Psoas muscle (tissue), 8 donors: ENCODE results near the gene TGM2. TPM values are rescaled to one million over a fixed set of nuclear protein-coding genes. Genes with fewer than 3 reads are reported as not detected.

ENCODE experiments used
- ATAC-seq, 4 donors: fragments of 200-7000 bp; cut with Tn5 transposase; one replicate each; pipeline ENCODE4 v1.9.1; 2020; ENCODE audit warnings: moderate library complexity in 3 of 4, mild to moderate bottlenecking in 2 of 4
- DNase-seq, 2 donors: peaks; one replicate each; pipeline ENCODE4 v3.0.0-alpha.2; 2020
- H3K27ac ChIP-seq: fragments of 200-600 bp; one replicate; pipeline ENCODE4 v1.8.0; 2022
- H3K27me3 ChIP-seq, 3 donors: fragments of 200-600 bp in 1 of 3; one replicate each; pipeline versions ENCODE4 v1.6.1 to v1.8.0; 2013 to 2022; ENCODE audit warnings: low read length in 2 of 3, mild to moderate bottlenecking in 2 of 3, moderate library complexity in 1 of 3; ENCODE audit not compliant: insufficient read depth in 3 of 3
- H3K36me3 ChIP-seq, 2 donors: fragments of 200-600 bp in 1 of 2; one replicate each; pipeline versions ENCODE4 v1.6.1 to v1.8.0; 2013 to 2022; ENCODE audit warnings: low read depth in 1 of 2, mild to moderate bottlenecking in 1 of 2, moderate library complexity in 1 of 2; ENCODE audit not compliant: insufficient read depth in 1 of 2
- H3K4me1 ChIP-seq: fragments of 200-600 bp; one replicate; pipeline ENCODE4 v1.8.0; 2022
- H3K4me3 ChIP-seq: fragments of 200-600 bp; one replicate; pipeline ENCODE4 v1.8.0; 2022; ENCODE audit warnings: mild to moderate bottlenecking
- H3K9me3 ChIP-seq: fragments of 200-600 bp; one replicate; pipeline ENCODE4 v1.8.0; 2022
- WGBS, 3 donors: extraction: QIAGEN DNeasy Blood & Tissue Kit; methylation state at CpG; one replicate each; pipeline versions ENCODE4 v1.1.6 to v1.1.7; 2013; 5-methylcytosine and 5-hydroxymethylcytosine counted together
- intact Hi-C, 2 donors: fragments of 100-400 bp; cut with DNase I; formaldehyde crosslinking; loops; one replicate each; pipeline versions ENCODE4 v1.11.0 to v1.14.2; 2022
- polyA plus RNA-seq, 3 donors: library from polyadenylated mRNA; stranded (reverse); fragments of 200-250 nt; gene quantifications; one replicate each; pipeline ENCODE4 v1.2.3, GENCODE V29; 2013
- total RNA-seq, 4 donors: library from RNA; stranded (reverse); fragmentation: NEBNext Ultra II Directional in 2 of 4; extraction: Animal tissue kit (Norgen Biotek cat#: 25700) in 2 of 4; gene quantifications; one replicate each; pipeline versions ENCODE4 v1.2.1 to v1.2.4, GENCODE V29; 2021 to 2023
- TF ChIP-seq, protein P1 (sequence below): fragments of 200-600 bp; IDR thresholded peaks from one replicate; pipeline ENCODE4 v1.8.0; 2022; ENCODE audit warnings: antibody characterized with exemption
- donor health status: healthy with polysubstance abuse.
- donor health status: DM: no; HTN: no; CAD: no; lungs with moderate emphysema.
- donor health status: Bipolar disorder and iron deficiency.
- donor health status: healthy.
- donor health status: DM: yes; HTN: yes; CAD: no.
- donor health status: DM: no; HTN: no; CAD: no.
- donor health status: DM: no; HTN: no; CAD: no.
- donor health status: DM: yes; HTN: yes; CAD: no.

TGM2 gene
- total and polyA plus RNA-seq, 7 donors: 23.6 to 235 (median 117) TPM

DNA sequence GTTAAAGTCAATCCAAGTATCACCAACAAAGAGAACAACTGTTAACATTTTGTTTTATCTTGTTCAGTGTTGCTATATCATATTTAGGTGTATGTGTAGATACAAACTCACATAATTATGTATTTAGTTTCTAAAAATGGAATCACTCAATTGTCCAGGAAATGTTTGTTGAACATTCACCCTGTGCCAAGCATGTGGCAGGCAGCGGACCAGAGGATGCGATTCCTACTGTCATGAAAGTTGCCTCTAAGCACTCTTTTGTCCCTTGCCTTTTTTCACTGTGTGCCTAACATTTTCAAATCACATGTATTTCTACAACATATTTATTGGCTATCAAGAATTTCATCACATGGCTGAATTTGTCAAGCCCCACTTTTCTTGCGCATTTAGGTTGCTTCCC lies 16.9 kb upstream of the TGM2 start:
- Histone ChIP-seq H3K9me3 (no peaks in the 10 kb centered on the region), H3K4me1 (no peaks in the 10 kb centered on the region), H3K27ac (no peak overlapping the region), H3K27me3 (peaks cover 0 to 8% (median 0%) of the 10 kb centered on the region in 3 donors), H3K4me3 (no peak overlapping the region), H3K36me3 (no peaks in the 10 kb centered on the region)
- TF ChIP-seq, protein P1, sequence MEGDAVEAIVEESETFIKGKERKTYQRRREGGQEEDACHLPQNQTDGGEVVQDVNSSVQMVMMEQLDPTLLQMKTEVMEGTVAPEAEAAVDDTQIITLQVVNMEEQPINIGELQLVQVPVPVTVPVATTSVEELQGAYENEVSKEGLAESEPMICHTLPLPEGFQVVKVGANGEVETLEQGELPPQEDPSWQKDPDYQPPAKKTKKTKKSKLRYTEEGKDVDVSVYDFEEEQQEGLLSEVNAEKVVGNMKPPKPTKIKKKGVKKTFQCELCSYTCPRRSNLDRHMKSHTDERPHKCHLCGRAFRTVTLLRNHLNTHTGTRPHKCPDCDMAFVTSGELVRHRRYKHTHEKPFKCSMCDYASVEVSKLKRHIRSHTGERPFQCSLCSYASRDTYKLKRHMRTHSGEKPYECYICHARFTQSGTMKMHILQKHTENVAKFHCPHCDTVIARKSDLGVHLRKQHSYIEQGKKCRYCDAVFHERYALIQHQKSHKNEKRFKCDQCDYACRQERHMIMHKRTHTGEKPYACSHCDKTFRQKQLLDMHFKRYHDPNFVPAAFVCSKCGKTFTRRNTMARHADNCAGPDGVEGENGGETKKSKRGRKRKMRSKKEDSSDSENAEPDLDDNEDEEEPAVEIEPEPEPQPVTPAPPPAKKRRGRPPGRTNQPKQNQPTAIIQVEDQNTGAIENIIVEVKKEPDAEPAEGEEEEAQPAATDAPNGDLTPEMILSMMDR: no peak
- 80 to 89% (median 88%) methylated on average over 3 of the region's 3 CpGs for WGBS, 3 donors
- intact Hi-C loops: no loop called here
- ATAC-seq (no peak), DNase-seq (no peak)

DNA sequence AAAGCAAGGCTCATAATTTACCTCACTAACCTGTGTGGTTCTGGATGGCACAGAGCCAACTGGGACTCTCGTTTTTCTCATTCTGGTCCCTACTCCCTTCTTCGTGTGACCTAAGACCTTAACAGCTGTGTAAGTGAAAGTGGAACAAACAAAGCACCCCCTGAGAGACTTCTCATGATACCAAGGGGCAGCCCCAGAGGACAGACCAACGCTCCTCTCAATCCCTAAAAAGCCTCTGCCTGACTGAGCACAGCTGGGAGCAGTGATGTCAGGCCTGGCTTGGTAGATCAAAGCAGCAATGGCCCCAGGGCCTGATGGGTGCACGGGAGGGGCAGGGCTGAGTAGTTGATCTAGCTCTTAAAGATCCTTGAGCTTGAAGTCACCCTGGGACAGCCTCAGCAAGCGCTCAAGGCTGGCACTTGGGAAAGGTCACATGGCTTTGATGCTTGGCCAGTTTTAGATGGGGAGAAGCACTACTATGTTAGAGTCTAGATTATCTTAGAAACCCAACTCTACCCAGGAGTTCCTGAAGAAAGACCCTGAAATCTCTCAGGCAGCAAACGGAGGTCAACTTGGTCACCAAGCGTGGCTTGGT lies 16.2 kb upstream of the TGM2 start:
- no peaks in the 10 kb centered on the region for H3K36me3 ChIP-seq
- H3K4me3 ChIP-seq: no peak overlapping the region
- no peak for ATAC-seq
- no peak for DNase-seq
- TF ChIP-seq, protein P1: no peak
- H3K27me3 ChIP-seq: peaks cover 0 to 8% (median 0%) of the 10 kb centered on the region in 3 donors
- H3K27ac ChIP-seq: no peak overlapping the region
- H3K4me1 ChIP-seq: no peaks in the 10 kb centered on the region
- H3K9me3 ChIP-seq: no peaks in the 10 kb centered on the region
- intact Hi-C loops: no loop called here
- 60 to 70% (median 65%) methylated on average over 7 of the region's 7 CpGs for WGBS, 3 donors

DNA sequence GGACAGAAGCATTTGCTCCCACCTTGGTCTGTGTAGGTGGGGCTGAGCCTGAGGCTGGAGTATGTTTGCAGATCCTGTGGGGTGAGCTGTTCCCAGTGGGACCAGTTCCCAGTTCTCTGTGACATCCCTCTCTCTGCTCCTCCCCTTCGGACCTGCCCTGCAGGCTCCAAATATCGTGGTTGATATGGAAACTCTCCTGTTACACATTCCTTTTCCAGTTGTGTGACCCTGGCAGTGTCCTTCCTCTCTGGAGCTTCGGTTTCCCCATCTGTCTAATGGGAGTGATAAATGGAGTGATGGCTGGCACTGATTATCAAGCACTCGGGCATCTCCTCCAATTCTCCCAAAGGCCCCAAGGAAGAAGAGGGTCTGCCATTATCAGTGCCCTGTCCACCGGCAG lies 15.7 kb upstream of the TGM2 start:
- DNase-seq (no peak), ATAC-seq (no peak)
- Histone ChIP-seq H3K27ac (no peak overlapping the region), H3K9me3 (no peaks in the 10 kb centered on the region), H3K4me3 (no peak overlapping the region), H3K36me3 (no peaks in the 10 kb centered on the region), H3K27me3 (peaks cover 0 to 8% (median 0%) of the 10 kb centered on the region in 3 donors), H3K4me1 (no peaks in the 10 kb centered on the region)
- WGBS, 3 donors: 57 to 61% (median 60%) methylated on average over 5 of the region's 5 CpGs
- TF ChIP-seq, protein P1: no peak
- intact Hi-C loops: no loop called here

DNA sequence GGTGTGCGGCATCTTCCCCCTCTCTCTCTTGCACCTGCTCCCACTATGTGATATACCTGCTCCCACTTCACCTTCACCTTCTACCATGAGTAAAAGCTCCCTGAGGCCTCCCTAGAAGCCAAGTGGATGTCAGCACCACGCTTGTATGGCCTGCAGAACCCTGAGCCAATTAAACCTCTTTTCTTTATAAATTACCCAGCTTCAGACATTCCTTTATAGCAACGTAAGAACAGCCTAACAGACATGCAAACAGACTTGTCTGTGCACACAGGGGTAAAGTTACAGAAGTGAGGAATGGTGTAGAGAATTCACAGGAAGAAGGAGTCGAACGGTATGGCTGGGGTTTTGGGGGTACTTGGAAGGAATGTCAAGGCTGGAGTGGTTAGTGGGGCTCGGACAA lies 14.8 kb upstream of the TGM2 start:
- TF ChIP-seq, protein P1: no peak
- 57 to 68% (median 62%) methylated on average over 6 of the region's 6 CpGs for WGBS, 3 donors
- H3K4me3 ChIP-seq: no peak overlapping the region
- intact Hi-C loops: no loop called here
- no peaks in the 10 kb centered on the region for H3K36me3 ChIP-seq
- no peak for DNase-seq
- peaks cover 0 to 10% (median 0%) of the 10 kb centered on the region in 3 donors for H3K27me3 ChIP-seq
- no peaks in the 10 kb centered on the region for H3K4me1 ChIP-seq
- no peak for ATAC-seq
- H3K9me3 ChIP-seq: no peaks in the 10 kb centered on the region
- H3K27ac ChIP-seq: no peak overlapping the region

DNA sequence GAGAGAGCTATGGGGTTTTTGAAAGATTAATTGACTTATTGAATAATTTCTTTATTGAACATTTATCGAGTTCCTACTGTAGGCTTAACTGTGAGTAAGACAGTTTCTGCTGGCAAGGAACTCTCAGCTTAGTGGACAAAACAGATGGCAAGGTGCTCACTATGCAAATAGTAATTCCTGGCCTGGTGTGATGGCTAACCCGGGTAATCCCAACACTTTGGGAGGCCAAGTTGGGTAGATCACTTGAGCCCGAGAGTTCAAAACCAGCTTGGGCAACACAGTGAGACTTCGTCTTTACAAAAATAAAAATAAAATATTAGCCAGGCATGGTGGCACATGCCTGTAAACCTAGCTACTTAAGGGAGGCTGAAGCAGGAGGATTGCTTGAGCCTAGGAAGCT lies 13.5 kb upstream of the TGM2 start:
- no peaks in the 10 kb centered on the region for H3K4me1 ChIP-seq
- H3K27ac ChIP-seq: no peak overlapping the region
- H3K9me3 ChIP-seq: no peaks in the 10 kb centered on the region
- H3K27me3 ChIP-seq: peaks cover 0 to 17% (median 0%) of the 10 kb centered on the region in 3 donors
- TF ChIP-seq, protein P1: no peak
- ATAC-seq (no peak), DNase-seq (no peak)
- no peak overlapping the region for H3K4me3 ChIP-seq
- no peaks in the 10 kb centered on the region for H3K36me3 ChIP-seq
- intact Hi-C loops: no loop called here
- 81 to 90% (median 84%) methylated on average over 4 of the region's 4 CpGs for WGBS, 3 donors
